Uterus (tissue), 2 donors: ENCODE results near the gene CAB39L.

Source experiments
- CTCF ChIP-seq, 4 experiments: fragments of 200-600 bp in 2 of 4; fragments of 450-650 bp in 2 of 4; sonication (generic) in 2 of 4; IDR thresholded peaks; one replicate each; pipeline ENCODE4 v1.5.1; 2016 to 2019; ENCODE audit warnings: antibody characterized with exemption in 4 of 4, mild to moderate bottlenecking in 2 of 4, moderate library complexity in 1 of 4
- POLR2A ChIP-seq, 2 donors: fragments of 450-650 bp; IDR thresholded peaks; one replicate each; pipeline ENCODE4 v1.6.1; 2016; ENCODE audit warnings: antibody characterized with exemption in 2 of 2, mild to moderate bottlenecking in 1 of 2, moderate library complexity in 1 of 2

GRCh38 chr13:49439609-49440008 is 4.3 kb downstream of the CAB39L start:
- no peak for TF ChIP-seq POLR2A (IDR thresholded peaks at IDR 0.05)
- no peak for TF ChIP-seq CTCF (IDR thresholded peaks at IDR 0.05)
